GM21447 (cell line): ENCODE data around the gene ILDR1.
"Not testable (repeated sequence)": the region's sequence is repeated elsewhere in the genome, so short reads cannot be mapped to it uniquely, and the experiment has no call there.

Experiments used
- ATAC-seq: cut with Tn5 transposase; IDR thresholded peaks from one replicate; pipeline ENCODE4 v1.9.1; 2021; ENCODE audit not compliant: unreplicated experiment

The ILDR1 gene

GRCh38 chr3:122021811-122022401 lies at the start of gene ILDR1:
Gene ILDR1, minus strand, starts transcription at chr3:122022247. Its CDS starts 170 bp downstream, at chr3:122022077.
- ATAC-seq, result peak; percentile 30

DNA sequence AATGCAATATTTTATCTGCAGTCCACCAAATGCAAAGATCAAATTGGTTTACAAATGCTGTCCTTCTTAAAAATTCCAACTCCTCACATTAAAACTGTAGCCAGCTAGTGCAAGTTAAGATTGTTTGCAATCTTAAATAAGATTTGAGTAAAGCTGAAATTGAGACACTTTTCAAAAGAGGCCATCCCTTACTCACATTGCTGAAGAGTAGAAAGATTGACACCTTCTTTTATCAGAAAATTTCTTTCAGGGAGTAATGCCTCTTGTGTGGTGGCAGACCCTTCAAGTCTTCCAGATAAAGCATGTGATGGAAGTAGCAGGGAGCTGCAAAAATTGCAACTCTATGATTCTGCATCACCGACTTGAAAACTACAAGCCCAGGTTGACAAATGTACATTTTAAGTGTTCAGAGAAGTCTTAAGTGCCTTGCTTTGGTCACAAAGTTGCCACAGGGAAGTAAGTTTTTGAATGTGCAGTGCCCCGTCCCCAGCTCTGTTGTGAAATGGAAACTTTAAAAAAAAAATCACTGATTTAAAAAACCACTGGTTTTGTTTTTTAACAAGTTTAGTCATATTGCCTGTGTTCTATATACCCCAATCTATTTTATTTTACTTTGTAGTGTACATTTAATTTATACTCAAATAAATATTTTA lies 45.7 kb upstream of the ILDR1 start:
- peak; percentile 49 for ATAC-seq

DNA sequence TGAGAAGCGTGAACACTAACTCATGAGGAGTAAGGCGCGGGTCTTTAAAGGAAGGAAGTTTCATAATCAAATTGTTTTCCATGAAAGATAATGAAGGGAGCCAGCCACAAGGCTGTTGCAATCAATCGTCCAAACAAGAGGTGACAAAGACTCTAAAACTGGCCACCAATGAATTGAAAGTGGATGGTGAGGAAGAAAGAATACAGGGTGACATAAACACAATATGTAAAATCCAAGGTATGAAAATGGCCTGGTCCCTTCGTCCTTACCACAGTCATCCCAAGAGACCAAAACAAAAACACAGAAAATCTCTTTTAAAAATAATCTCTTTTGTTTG lies 45.1 kb upstream of the ILDR1 start:
- peak; percentile 63 for ATAC-seq

DNA sequence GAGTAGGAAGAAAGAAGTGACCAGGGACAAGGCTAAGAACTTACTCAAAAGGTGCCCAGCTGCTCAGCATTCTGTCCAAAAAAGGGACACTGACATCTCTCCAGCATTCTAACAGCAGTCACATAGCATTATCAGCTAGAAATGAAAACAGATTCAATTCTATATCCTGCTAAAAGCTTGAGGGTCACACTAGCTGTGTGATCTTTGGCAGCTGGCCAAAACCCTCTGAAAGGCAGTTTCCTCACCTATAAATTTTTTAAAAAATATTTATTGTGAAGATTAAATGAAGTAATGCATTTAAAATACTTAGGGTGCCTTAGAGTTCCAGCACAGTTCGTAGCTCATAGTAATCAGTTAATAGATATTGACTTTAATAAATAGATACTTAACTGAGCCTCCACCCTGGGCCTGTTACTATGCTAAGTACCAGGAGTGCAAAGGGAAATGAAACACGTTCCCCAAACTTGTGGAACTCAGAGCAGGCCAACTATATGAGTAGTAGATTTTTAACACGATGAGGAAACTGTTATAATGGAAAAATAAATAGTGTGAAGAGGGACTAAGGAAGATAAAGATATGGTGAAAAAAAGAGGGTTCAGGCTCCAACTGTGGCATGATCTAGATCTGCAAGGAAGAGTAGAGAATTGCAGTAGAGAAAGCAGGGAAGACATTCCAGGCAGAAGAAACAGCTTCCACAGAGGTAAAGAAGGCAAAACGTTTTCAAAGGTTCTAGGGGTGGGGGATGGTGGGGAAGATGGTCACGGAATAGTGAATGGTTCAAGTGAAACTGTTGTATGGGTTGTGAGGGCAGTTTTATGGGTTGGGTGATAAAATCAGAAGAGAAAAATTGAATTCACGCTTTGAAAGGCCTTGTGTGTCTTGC lies 44.5 kb upstream of the ILDR1 start:
- ATAC-seq, result peak; percentile 3

- no peak for ATAC-seq
Measured at GRCh38 chr3:122064326-122064725, 42.3 kb upstream of the ILDR1 start.

DNA sequence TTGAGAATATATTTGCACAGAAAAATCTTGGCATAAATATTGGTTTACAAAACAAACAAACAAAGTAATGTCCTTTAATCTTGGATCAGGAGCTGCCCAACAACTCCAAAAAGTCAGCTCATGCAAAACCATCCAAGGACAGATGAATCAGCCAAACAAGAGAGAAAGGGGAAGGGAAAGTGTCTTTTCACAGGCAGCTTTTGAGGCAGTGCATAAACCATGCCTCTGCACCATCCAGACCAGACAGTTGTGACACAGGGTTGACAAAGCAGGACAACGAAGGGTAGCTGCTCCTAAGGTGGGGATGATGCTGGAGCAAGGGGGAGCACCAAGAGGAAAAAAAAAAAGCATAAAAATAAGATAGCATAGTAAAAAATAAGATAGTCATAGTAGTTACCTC lies 41.9 kb upstream of the ILDR1 start:
- no peak for ATAC-seq

DNA sequence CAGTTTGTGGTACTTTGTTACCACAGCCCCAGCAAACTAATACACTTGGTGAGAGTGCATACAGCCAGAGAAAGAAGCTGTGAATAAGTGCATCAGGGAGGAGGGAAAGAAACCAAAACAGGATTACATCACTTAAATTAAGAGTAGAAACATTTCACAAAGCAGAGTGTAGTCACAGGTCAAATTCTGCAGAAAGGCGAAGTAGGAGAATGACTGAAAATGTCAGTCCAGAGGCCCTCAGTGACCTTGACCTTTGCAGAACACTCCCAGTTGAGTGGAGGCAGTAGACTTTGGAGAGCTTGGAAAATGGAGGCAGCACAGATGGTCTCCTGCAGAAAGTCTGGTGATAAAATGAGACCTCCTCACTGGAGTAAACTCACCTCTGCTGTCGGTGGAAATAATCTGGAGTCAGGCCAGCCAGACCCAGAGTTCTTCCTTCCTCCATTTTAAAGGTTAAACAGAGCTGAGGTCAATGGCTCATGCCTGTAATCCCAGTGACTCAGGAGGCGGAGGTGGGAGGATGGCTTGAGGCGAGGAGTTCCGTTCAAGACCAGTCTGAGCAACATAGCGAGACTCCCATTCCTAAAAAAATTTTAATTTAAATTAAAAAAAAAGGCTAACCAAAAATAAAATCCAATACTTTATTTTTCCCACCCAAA lies 38.1 kb upstream of the ILDR1 start:
- ATAC-seq, result no peak

DNA sequence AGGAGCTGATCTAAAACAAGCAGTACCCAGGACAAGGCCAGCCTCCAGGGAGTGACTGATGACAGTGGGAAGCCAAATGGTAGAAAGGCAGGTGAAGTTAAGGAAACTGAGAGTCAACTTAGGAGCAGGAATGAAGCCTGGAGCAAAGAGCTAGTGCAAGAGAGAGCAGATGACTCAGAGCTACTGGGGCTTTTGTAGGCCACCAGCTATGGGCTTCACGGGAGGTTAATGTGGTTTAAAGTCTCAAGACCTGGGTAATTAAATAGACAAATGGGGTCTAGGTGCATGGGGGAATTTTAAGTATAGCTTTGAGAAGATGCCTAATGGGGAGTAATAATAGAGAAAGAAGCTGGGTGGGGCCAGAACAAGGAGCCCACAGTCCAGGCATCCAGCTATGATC lies 36.2 kb upstream of the ILDR1 start:
- ATAC-seq, result no peak

DNA sequence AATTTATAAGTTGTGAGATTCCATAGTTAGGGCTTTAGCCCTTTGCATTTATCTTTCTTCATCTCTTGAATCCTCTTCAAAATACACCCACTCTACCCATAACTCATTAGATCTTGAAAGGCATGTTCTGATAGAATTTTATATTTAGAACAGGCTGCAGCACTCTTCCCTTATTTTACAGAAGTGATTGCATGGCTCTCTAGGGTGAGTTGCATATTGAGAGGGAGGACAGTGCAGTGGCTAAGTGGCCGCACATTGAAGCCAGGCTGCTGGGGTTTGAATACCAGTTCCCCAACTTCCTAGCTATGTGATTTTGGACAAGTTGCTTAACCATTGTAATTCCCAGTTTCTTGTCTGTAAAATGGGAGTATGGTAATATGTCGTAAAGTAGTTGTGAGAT lies 35.6 kb upstream of the ILDR1 start:
- ATAC-seq, result no peak

GRCh38 chr3:122055215-122055614 lies 33.2 kb upstream of the ILDR1 start, which contains the start of gene CD86:
Gene CD86, plus strand, starts transcription at chr3:122055362. Its CDS starts 128 bp downstream, at chr3:122055490.
- ATAC-seq, result peak; percentile 80

GRCh38 chr3:122052968-122053367 lies 30.9 kb upstream of the ILDR1 start:
- no peak for ATAC-seq

DNA sequence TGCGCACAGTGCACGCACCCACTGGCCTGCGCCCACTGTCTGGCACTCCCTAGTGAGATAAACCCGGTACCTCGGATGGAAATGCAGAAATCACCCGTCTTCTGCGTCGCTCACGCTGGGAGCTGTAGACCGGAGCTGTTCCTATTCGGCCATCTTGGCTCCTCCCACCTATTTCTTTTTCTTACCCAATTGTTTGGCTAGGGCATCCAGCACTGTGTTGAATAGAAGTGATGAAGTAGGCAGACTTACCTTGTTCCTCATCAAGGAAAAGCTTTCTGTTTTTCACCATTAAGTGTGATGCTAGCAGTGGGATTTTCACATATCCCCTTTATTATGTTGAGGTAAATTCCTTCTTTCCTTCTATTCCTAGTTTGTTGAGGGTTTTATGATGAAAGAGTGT lies 25.7 kb upstream of the ILDR1 start:
- ATAC-seq, result not testable (repeated sequence)

- ATAC-seq, result not testable (repeated sequence)
Measured at GRCh38 chr3:122047296-122047695, 25.2 kb upstream of the ILDR1 start.

DNA sequence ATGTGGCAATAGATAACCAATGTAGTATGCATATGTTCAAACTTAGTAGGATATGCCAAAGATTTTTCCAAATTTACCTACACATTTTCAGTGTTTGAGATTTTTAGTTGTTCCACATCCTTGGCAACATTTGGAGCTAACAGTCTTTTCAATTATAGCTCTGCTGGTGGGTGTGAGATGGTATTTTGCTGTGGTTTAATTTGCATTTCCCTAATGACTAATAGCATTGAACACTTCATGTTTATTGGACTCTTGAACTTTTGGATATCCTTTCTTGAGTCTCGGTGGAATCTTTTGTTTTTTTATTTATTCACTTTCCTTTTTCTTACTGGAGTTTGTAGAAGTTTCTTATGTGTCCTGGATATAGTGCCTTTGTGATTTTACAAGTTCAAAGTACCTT lies 11.0 kb upstream of the ILDR1 start:
- no peak for ATAC-seq

DNA sequence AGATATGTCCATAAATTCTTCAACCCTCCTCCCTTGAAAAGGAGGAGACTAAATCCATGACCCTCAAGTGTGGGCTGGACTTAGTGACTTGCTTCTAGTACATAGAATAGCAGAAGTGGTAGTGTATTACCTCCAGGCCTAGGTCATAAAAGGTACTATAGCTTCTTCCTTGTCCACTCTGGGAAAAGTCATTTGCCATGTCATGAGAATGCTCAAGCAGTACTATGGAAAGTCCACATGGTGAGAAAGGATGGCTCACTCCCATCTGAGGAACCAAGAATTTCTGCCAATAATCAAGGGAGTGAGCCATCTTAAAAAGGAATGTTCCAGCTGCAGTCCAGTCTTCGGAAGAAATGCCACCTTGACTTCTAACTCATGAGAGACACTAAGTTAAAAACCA lies 10.5 kb upstream of the ILDR1 start:
- no peak for ATAC-seq

GRCh38 chr3:122031123-122031468 lies 9.0 kb upstream of the ILDR1 start:
- ATAC-seq, result peak; percentile 44

- ATAC-seq, result peak; percentile 54
Measured at GRCh38 chr3:122030381-122031122, 8.5 kb upstream of the ILDR1 start.

GRCh38 chr3:122025296-122025695 lies 3.2 kb upstream of the ILDR1 start:
- peak; percentile 89 for ATAC-seq

- ATAC-seq, result no peak
Measured at GRCh38 chr3:122024800-122025199, 2.8 kb upstream of the ILDR1 start.

- ATAC-seq, result no peak
Measured at GRCh38 chr3:122023335-122023910, 1.4 kb upstream of the ILDR1 start.
